Measurements from ENCODE around the gene KISS1. TPM values are rescaled to one million over a fixed set of nuclear protein-coding genes. Genes with fewer than 3 reads are reported as not detected.
"Not testable (repeated sequence)": the region's sequence is repeated elsewhere in the genome, so short reads cannot be mapped to it uniquely, and the experiment has no call there.

Gene KISS1
- total and polyA plus RNA-seq, 4 donors = 0.25 to 3.4 TPM; not detected in 2

- Histone ChIP-seq H3K9me3 (ENCODE audit: control insufficient read depth in 4 of 4, insufficient read depth in 3 of 4, low read length in 3 of 4) (no peaks in the 10 kb centered on the region), H3K27ac (ENCODE audit: low read depth in 1 of 2, low read length in 1 of 2) (no peak overlapping the region), H3K9ac (ENCODE audit: insufficient read depth in 1 of 2, low read length in 2 of 2) (no peak overlapping the region), H3K36me3 (ENCODE audit: control insufficient read depth in 4 of 4, insufficient read depth in 4 of 4, low read length in 4 of 4) (peaks cover 0 to 4% (median 1%) of the 10 kb centered on the region in 4 donors), H3K27me3 (ENCODE audit: control insufficient read depth in 3 of 3, insufficient read depth in 3 of 3, low read length in 2 of 3) (no peaks in the 10 kb centered on the region), H3K4me1 (ENCODE audit: control insufficient read depth in 5 of 5, insufficient read depth in 5 of 5, low read length in 5 of 5) (no peaks in the 10 kb centered on the region), H3K4me3 (no peak overlapping the region)
- no peak for TF ChIP-seq CTCF (IDR thresholded peaks at IDR 0.05; ENCODE audit: control extremely low read depth, extremely low read depth)
- WGBS, 2 donors = 60 to 64% methylated on average over 2 of the region's 2 CpGs
- ATAC-seq (ENCODE audit: insufficient read depth, low FRiP score) (no peak), DNase-seq (no peak)
These were observed 44.8 kb upstream of the KISS1 start for GRCh38 chr1:204241050-204241449.

- WGBS, 2 donors = 72 to 93% methylated on average over 1 of the region's 1 CpG
- Histone ChIP-seq H3K9ac (ENCODE audit: insufficient read depth in 1 of 2, low read length in 2 of 2) (no peak overlapping the region), H3K36me3 (ENCODE audit: control insufficient read depth in 4 of 4, insufficient read depth in 4 of 4, low read length in 4 of 4) (peaks cover 0 to 4% (median 1%) of the 10 kb centered on the region in 4 donors), H3K9me3 (ENCODE audit: control insufficient read depth in 4 of 4, insufficient read depth in 3 of 4, low read length in 3 of 4) (no peaks in the 10 kb centered on the region), H3K4me1 (ENCODE audit: control insufficient read depth in 5 of 5, insufficient read depth in 5 of 5, low read length in 5 of 5) (no peaks in the 10 kb centered on the region), H3K27me3 (ENCODE audit: control insufficient read depth in 3 of 3, insufficient read depth in 3 of 3, low read length in 2 of 3) (no peaks in the 10 kb centered on the region), H3K27ac (ENCODE audit: low read depth in 1 of 2, low read length in 1 of 2) (no peak overlapping the region), H3K4me3 (no peak overlapping the region)
- TF ChIP-seq CTCF (IDR thresholded peaks at IDR 0.05; ENCODE audit: control extremely low read depth, extremely low read depth) = no peak
- ATAC-seq (ENCODE audit: insufficient read depth, low FRiP score) (no peak), DNase-seq (no peak)
These were observed 43.9 kb upstream of the KISS1 start for GRCh38 chr1:204240233-204240632.

GRCh38 chr1:204239401-204239800, 43.1 kb upstream of the KISS1 start:
- not testable (repeated sequence) for DNase-seq
- WGBS, 2 donors = 83 to 85% methylated on average over 3 of the region's 3 CpGs

DNA sequence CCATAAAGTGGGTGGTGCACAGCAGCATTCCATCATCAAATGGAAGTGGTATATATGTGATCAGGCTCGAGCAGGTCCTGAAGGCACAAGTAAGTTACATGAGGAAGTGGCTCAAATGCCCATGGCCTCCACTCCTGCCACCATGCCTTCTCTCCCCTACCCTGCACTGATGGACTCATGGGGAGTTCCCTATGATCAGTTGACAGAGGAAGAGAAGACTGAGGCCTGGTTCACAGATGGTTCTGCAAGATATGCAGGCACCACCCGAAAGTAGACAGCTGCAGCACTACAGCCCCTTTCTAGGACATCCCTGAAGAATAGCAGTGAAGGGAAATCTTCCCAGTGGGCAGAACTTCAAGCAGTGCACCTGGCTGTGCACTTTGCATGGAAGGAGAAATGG, 42.2 kb upstream of the KISS1 start:
- H3K9ac ChIP-seq (ENCODE audit: insufficient read depth in 1 of 2, low read length in 2 of 2); H3K27me3 ChIP-seq (ENCODE audit: control insufficient read depth in 3 of 3, insufficient read depth in 3 of 3, low read length in 2 of 3); H3K27ac ChIP-seq (ENCODE audit: low read depth in 1 of 2, low read length in 1 of 2); H3K9me3 ChIP-seq (ENCODE audit: control insufficient read depth in 4 of 4, insufficient read depth in 3 of 4, low read length in 3 of 4); H3K36me3 ChIP-seq (ENCODE audit: control insufficient read depth in 4 of 4, insufficient read depth in 4 of 4, low read length in 4 of 4); H3K4me1 ChIP-seq (ENCODE audit: control insufficient read depth in 5 of 5, insufficient read depth in 5 of 5, low read length in 5 of 5); H3K4me3 ChIP-seq; DNase-seq; ATAC-seq (ENCODE audit: insufficient read depth, low FRiP score): not testable (repeated sequence)
- 84 to 93% methylated on average over 2 of the region's 2 CpGs for WGBS, 2 donors

More at GRCh38 chr1:204239401-204239800, 43.1 kb upstream of the KISS1 start:
- H3K27me3 ChIP-seq (ENCODE audit: control insufficient read depth in 3 of 3, insufficient read depth in 3 of 3, low read length in 2 of 3); H3K36me3 ChIP-seq (ENCODE audit: control insufficient read depth in 4 of 4, insufficient read depth in 4 of 4, low read length in 4 of 4); H3K9me3 ChIP-seq (ENCODE audit: control insufficient read depth in 4 of 4, insufficient read depth in 3 of 4, low read length in 3 of 4); H3K27ac ChIP-seq (ENCODE audit: low read depth in 1 of 2, low read length in 1 of 2); H3K4me1 ChIP-seq (ENCODE audit: control insufficient read depth in 5 of 5, insufficient read depth in 5 of 5, low read length in 5 of 5); ATAC-seq (ENCODE audit: insufficient read depth, low FRiP score); H3K9ac ChIP-seq (ENCODE audit: insufficient read depth in 1 of 2, low read length in 2 of 2); H3K4me3 ChIP-seq: not testable (repeated sequence)

- not testable (repeated sequence) for H3K27ac ChIP-seq (ENCODE audit: low read depth in 1 of 2, low read length in 1 of 2)
- WGBS, 2 donors = 98 to 100% methylated on average over 1 of the region's 1 CpG
These were observed 41.2 kb upstream of the KISS1 start for GRCh38 chr1:204237515-204237914.

More at GRCh38 chr1:204237515-204237914, 41.2 kb upstream of the KISS1 start:
- not testable (repeated sequence) for H3K4me1 ChIP-seq (ENCODE audit: control insufficient read depth in 5 of 5, insufficient read depth in 5 of 5, low read length in 5 of 5); H3K27me3 ChIP-seq (ENCODE audit: control insufficient read depth in 3 of 3, insufficient read depth in 3 of 3, low read length in 2 of 3); DNase-seq; H3K9me3 ChIP-seq (ENCODE audit: control insufficient read depth in 4 of 4, insufficient read depth in 3 of 4, low read length in 3 of 4); H3K36me3 ChIP-seq (ENCODE audit: control insufficient read depth in 4 of 4, insufficient read depth in 4 of 4, low read length in 4 of 4); H3K9ac ChIP-seq (ENCODE audit: insufficient read depth in 1 of 2, low read length in 2 of 2); ATAC-seq (ENCODE audit: insufficient read depth, low FRiP score); H3K4me3 ChIP-seq

Measured in lung (tissue), 12 donors.